Heart left ventricle (tissue), 16 donors: ENCODE measurements around the gene CRISP1. TPM values are rescaled to one million over a fixed set of nuclear protein-coding genes. Genes with fewer than 3 reads are reported as not detected.

ENCODE experiments used
- ATAC-seq, 4 donors: fragments of 200-7000 bp; cut with Tn5 transposase; one replicate each; pipeline ENCODE4 v1.9.1; 2020 to 2022; ENCODE audit warnings: moderate library complexity in 4 of 4, mild to moderate bottlenecking in 3 of 4, moderate number of reproducible peaks in 1 of 4
- DNase-seq, 5 donors: peaks; one replicate each; pipeline ENCODE4 v3.0.0-alpha.2; 2020
- H3K27ac ChIP-seq, 12 donors: fragments of 200-600 bp; sonication (generic) in 4 of 12; one replicate each; pipeline versions ENCODE4 v1.5.0 to v1.8.0; 2016 to 2022; ENCODE audit warnings: mild to moderate bottlenecking in 2 of 12
- H3K27me3 ChIP-seq, 9 donors: fragments of 200-600 bp; sonication (generic) in 2 of 9; one replicate each; pipeline versions ENCODE4 v1.5.1 to v1.8.0; 2016 to 2022; ENCODE audit warnings: mild to moderate bottlenecking in 3 of 9
- H3K36me3 ChIP-seq, 9 donors: fragments of 200-600 bp; sonication (generic) in 2 of 9; one replicate each; pipeline versions ENCODE4 v1.5.0 to v1.8.0; 2018 to 2022; ENCODE audit warnings: mild to moderate bottlenecking in 2 of 9
- H3K4me1 ChIP-seq, 12 donors: fragments of 200-600 bp; sonication (generic) in 4 of 12; one replicate each; pipeline versions ENCODE4 v1.5.0 to v1.8.0; 2016 to 2022; ENCODE audit warnings: mild to moderate bottlenecking in 3 of 12
- H3K4me3 ChIP-seq, 12 donors: fragments of 200-600 bp; sonication (generic) in 4 of 12; one replicate each; pipeline versions ENCODE4 v1.5.0 to v1.8.0; 2017 to 2022; ENCODE audit warnings: mild to moderate bottlenecking in 9 of 12, moderate library complexity in 4 of 12
- H3K9me3 ChIP-seq, 12 donors: fragments of 200-600 bp; sonication (generic) in 4 of 12; one replicate each; pipeline versions ENCODE4 v1.5.0 to v1.8.0; 2016 to 2022; ENCODE audit warnings: mild to moderate bottlenecking in 1 of 12
- POLR2A ChIP-seq, 2 donors: fragments of 450-650 bp; IDR thresholded peaks; one replicate each; pipeline ENCODE4 v1.6.1; 2017; ENCODE audit warnings: antibody characterized with exemption in 2 of 2, mild to moderate bottlenecking in 2 of 2, moderate library complexity in 2 of 2
- intact Hi-C, 10 donors: fragments of 100-400 bp; cut with DNase I; formaldehyde crosslinking; loops; one replicate each; pipeline versions ENCODE4 v1.11.1 to v1.14.2; 2022
- polyA plus RNA-seq, 2 donors: library from polyadenylated mRNA; stranded (reverse); fragments of 200-250 nt; gene quantifications; one replicate each; pipeline ENCODE4 v1.2.3, GENCODE V29; 2013
- total RNA-seq, 9 donors: library from RNA; depleted of rRNA in 2 of 9; stranded (reverse); fragments of >200 nt in 2 of 9; fragmentation: NEBNext Ultra II Directional in 3 of 9; extraction: Animal tissue kit (Norgen Biotek cat#: 25700) in 3 of 9; gene quantifications; one replicate each; pipeline versions ENCODE4 v1.1.0 to v1.2.4, GENCODE V29; 2016 to 2023
- TF ChIP-seq, protein P1 (sequence below), 12 donors: fragments of 200-600 bp; sonication (generic) in 4 of 12; IDR thresholded peaks; one replicate each; pipeline versions ENCODE4 v1.5.0 to v1.8.0; 2018 to 2022; ENCODE audit warnings: antibody characterized with exemption in 12 of 12, mild to moderate bottlenecking in 5 of 12
- donor health status: ischemic (EF 13 %, LVEDD 7.1; RV severe dilation, severe dysfunction).
- donor health status: healthy with polysubstance abuse.
- donor health status: DM: no; HTN: yes; CAD: no.
- donor health status: DM: no; HTN: no; CAD: no.
- donor health status: ischemic (EF 25% LVEDD 6.9; RV normal size, moderate dysfunction).
- donor health status: ischemic (EF 25% LVEDD 5.7; RV mildly dilated, moderate dysfunction).
- donor health status: healthy.
- donor health status: DM: yes; HTN: yes; CAD: no.
- donor health status: ischemic (EF 35%, LVEDD 5.7; RV mildly dilated, moderate dysfunction).
- donor health status: nonischemic (EF 11% LVEDD 7.7; RV severe dilation, severe dysfunction).
- donor health status: DM: yes; HTN: yes; CAD: no.
- donor health status: PGD.
- donor health status: ischemic (EF 29% LVEDD 5.4; RV normal size, mild dysfunction).
- donor health status: nonischemic (EF 23%, LVEDD 6.1; RV moderate dilation, normal function).

The CRISP1 gene
- total and polyA plus RNA-seq, 11 donors, result not detected

DNA sequence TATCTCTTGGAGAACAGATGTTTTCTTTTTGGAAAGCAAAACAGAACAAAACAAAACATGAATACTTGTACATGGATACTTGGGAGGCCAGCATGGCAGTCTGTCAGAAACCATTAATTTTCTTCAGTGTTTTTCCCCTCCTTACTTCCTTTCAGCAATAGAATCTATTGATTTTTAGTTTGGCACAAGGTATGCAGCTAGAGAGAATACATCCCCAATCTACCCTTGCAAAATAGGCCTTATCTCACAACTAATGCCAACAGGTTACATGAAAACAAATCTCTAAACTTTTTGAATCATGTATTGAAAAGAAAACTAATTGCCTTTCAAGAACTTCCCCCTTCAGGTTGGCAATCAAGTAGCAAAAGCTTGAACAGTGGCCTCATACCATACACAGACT is 82.1 kb downstream of the CRISP1 start:
- H3K4me3 ChIP-seq, result no peak overlapping the region
- no peak for TF ChIP-seq POLR2A (IDR thresholded peaks at IDR 0.05)
- TF ChIP-seq, protein P1, sequence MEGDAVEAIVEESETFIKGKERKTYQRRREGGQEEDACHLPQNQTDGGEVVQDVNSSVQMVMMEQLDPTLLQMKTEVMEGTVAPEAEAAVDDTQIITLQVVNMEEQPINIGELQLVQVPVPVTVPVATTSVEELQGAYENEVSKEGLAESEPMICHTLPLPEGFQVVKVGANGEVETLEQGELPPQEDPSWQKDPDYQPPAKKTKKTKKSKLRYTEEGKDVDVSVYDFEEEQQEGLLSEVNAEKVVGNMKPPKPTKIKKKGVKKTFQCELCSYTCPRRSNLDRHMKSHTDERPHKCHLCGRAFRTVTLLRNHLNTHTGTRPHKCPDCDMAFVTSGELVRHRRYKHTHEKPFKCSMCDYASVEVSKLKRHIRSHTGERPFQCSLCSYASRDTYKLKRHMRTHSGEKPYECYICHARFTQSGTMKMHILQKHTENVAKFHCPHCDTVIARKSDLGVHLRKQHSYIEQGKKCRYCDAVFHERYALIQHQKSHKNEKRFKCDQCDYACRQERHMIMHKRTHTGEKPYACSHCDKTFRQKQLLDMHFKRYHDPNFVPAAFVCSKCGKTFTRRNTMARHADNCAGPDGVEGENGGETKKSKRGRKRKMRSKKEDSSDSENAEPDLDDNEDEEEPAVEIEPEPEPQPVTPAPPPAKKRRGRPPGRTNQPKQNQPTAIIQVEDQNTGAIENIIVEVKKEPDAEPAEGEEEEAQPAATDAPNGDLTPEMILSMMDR (IDR thresholded peaks at IDR 0.05), result no peak
- H3K9me3 ChIP-seq, result no peaks in the 10 kb centered on the region
- H3K27ac ChIP-seq, result no peak overlapping the region
- intact Hi-C loops, result no loop called here
- no peaks in the 10 kb centered on the region for H3K4me1 ChIP-seq
- no peaks in the 10 kb centered on the region for H3K36me3 ChIP-seq
- no peaks in the 10 kb centered on the region for H3K27me3 ChIP-seq
- ATAC-seq (no peak), DNase-seq (no peak)

Other genes starting within 250 kb of the CRISP1 start
- gene RHAG, start 229.7 kb downstream of the CRISP1 start, total RNA-seq, result 1 to 10 TPM in 2 of 9 donors, under 1 TPM in 3, not detected in 4; 0.16 to 2.6 (median 0.44) TPM
- under 1 TPM; 0.22 to 0.53 TPM for gene RHAG, start 229.7 kb downstream of the CRISP1 start, polyA plus RNA-seq
- gene CRISP2, start 153.0 kb downstream of the CRISP1 start, total RNA-seq, result not detected
- gene CRISP2, start 153.0 kb downstream of the CRISP1 start, polyA plus RNA-seq, result not detected
- under 1 TPM in 1 of 9 donors, not detected in 8; 0.69 TPM for gene CRISP3, start 122.1 kb downstream of the CRISP1 start, total RNA-seq
- under 1 TPM in 1 of 2 donors, not detected in 1; 0.04 TPM for gene CRISP3, start 122.1 kb downstream of the CRISP1 start, polyA plus RNA-seq
- not detected for gene PGK2, start 79.2 kb downstream of the CRISP1 start, total RNA-seq
- gene PGK2, start 79.2 kb downstream of the CRISP1 start, polyA plus RNA-seq, result not detected
- gene DEFB114, start 97.6 kb upstream of the CRISP1 start, total RNA-seq, result not detected
- gene DEFB114, start 97.6 kb upstream of the CRISP1 start, polyA plus RNA-seq, result not detected
- gene DEFB113, start 103.1 kb upstream of the CRISP1 start, total RNA-seq, result not detected
- gene DEFB113, start 103.1 kb upstream of the CRISP1 start, polyA plus RNA-seq, result not detected
- gene DEFB110, start 155.5 kb upstream of the CRISP1 start, total RNA-seq, result not detected
- not detected for gene DEFB110, start 155.5 kb upstream of the CRISP1 start, polyA plus RNA-seq
- not detected for gene DEFB112, start 183.4 kb upstream of the CRISP1 start, total RNA-seq
- not detected for gene DEFB112, start 183.4 kb upstream of the CRISP1 start, polyA plus RNA-seq